ENCODE data around the gene PTH1R.

Gene PTH1R

GRCh38 chr3:46927718-46928073, 50.2 kb downstream of the PTH1R start:
- TF ChIP-seq CTCF (IDR thresholded peaks at IDR 0.05; ENCODE audit: control insufficient read depth, extremely low read depth, insufficient read depth) = no peak
- no peak for DNase-seq (ENCODE audit: low read depth)
- no peak overlapping the region for H3K4me3 ChIP-seq (ENCODE audit: low read depth, low read length)

- no peak for TF ChIP-seq CTCF (IDR thresholded peaks at IDR 0.05; ENCODE audit: control insufficient read depth, extremely low read depth, insufficient read depth)
- no peak for DNase-seq (ENCODE audit: low read depth)
- H3K4me3 ChIP-seq (ENCODE audit: low read depth, low read length) = no peak overlapping the region
These were observed 50.8 kb downstream of the PTH1R start for GRCh38 chr3:46928282-46928681.

- peak; percentile 51 for DNase-seq (ENCODE audit: low read depth)
- no peak for TF ChIP-seq CTCF (IDR thresholded peaks at IDR 0.05; ENCODE audit: control insufficient read depth, extremely low read depth, insufficient read depth)
- no peak overlapping the region for H3K4me3 ChIP-seq (ENCODE audit: low read depth, low read length)
These were observed 51.8 kb downstream of the PTH1R start for GRCh38 chr3:46929324-46929723.

GRCh38 chr3:46930166-46930944, 52.8 kb downstream of the PTH1R start:
- TF ChIP-seq CTCF (IDR thresholded peaks at IDR 0.05; ENCODE audit: control insufficient read depth, extremely low read depth, insufficient read depth) = no peak
- DNase-seq (ENCODE audit: low read depth) = no peak
- no peak overlapping the region for H3K4me3 ChIP-seq (ENCODE audit: low read depth, low read length)

GRCh38 chr3:46930945-46931403, 53.5 kb downstream of the PTH1R start:
- peak; percentile 46 for DNase-seq (ENCODE audit: low read depth)
- no peak overlapping the region; the same call in 1 of the 2 replicates for H3K4me3 ChIP-seq (ENCODE audit: low read depth, low read length)
- no peak for TF ChIP-seq CTCF (IDR thresholded peaks at IDR 0.05; ENCODE audit: control insufficient read depth, extremely low read depth, insufficient read depth)

- no peak overlapping the region for H3K4me3 ChIP-seq (ENCODE audit: low read depth, low read length)
- DNase-seq (ENCODE audit: low read depth) = no peak
- TF ChIP-seq CTCF (IDR thresholded peaks at IDR 0.05; ENCODE audit: control insufficient read depth, extremely low read depth, insufficient read depth) = no peak
These were observed 54.3 kb downstream of the PTH1R start for GRCh38 chr3:46931631-46932331.
